H9 (cell line): Measurements from ENCODE around the gene FOXO6. TPM values are rescaled to one million over a fixed set of nuclear protein-coding genes. Genes with fewer than 3 reads are reported as not detected.

Source experiments
- DNase-seq: peaks from one replicate; pipeline ENCODE4 v3.0.0-alpha.2; 2017
- H2AFZ ChIP-seq: one replicate; pipeline ENCODE4 v1.6.1; 2013; ENCODE audit warnings: mild to moderate bottlenecking, low read length, control low read depth, moderate library complexity
- H2AK5ac ChIP-seq: 2 replicates; pipeline ENCODE4 v1.6.1; 2013; ENCODE audit warnings: low read length, control low read depth, mixed read lengths; ENCODE audit not compliant: insufficient read length
- H2BK120ac ChIP-seq: one replicate; pipeline ENCODE4 v1.6.1; 2013; ENCODE audit warnings: low read depth, mild to moderate bottlenecking, low read length, control low read depth, inconsistent platforms; ENCODE audit not compliant: poor library complexity, severe bottlenecking
- H2BK12ac ChIP-seq: 2 replicates; pipeline ENCODE4 v1.6.1; 2013; ENCODE audit warnings: low read length, control low read depth, mixed read lengths, low read depth; ENCODE audit not compliant: insufficient read length
- H2BK15ac ChIP-seq: 2 replicates; pipeline ENCODE4 v1.6.1; 2013; ENCODE audit warnings: low read depth, low read length, control low read depth
- H2BK20ac ChIP-seq: one replicate; pipeline ENCODE4 v1.6.1; 2013; ENCODE audit warnings: low read depth, mild to moderate bottlenecking, low read length, control low read depth, inconsistent platforms; ENCODE audit not compliant: poor library complexity, severe bottlenecking
- H2BK5ac ChIP-seq: 2 replicates; pipeline ENCODE4 v1.6.1; 2013; ENCODE audit warnings: low read length, control low read depth, mixed read lengths; ENCODE audit not compliant: insufficient read length
- H3K14ac ChIP-seq: 2 replicates; pipeline ENCODE4 v1.6.1; 2013; ENCODE audit warnings: low read length, control low read depth; ENCODE audit not compliant: insufficient read depth
- H3K18ac ChIP-seq: 2 replicates; pipeline ENCODE4 v1.6.1; 2013; ENCODE audit warnings: low read depth, mild to moderate bottlenecking, mixed read lengths, low read length, control low read depth; ENCODE audit not compliant: insufficient read length
- H3K23ac ChIP-seq: 2 replicates; pipeline ENCODE4 v1.6.1; 2013; ENCODE audit warnings: low read length, control low read depth, mixed read lengths, low read depth; ENCODE audit not compliant: insufficient read length
- H3K23me2 ChIP-seq: 2 replicates; pipeline ENCODE4 v1.6.1; 2013; ENCODE audit warnings: low read depth, mild to moderate bottlenecking, mixed read lengths, low read length, control low read depth; ENCODE audit not compliant: insufficient read length, poor library complexity, severe bottlenecking
- H3K27ac ChIP-seq: 2 replicates; pipeline ENCODE4 v1.5.1; 2013; ENCODE audit warnings: low read length, control low read depth, mixed read lengths, low read depth; ENCODE audit not compliant: insufficient read length
- H3K27me3 ChIP-seq: 2 replicates; pipeline ENCODE4 v1.6.1; 2013; ENCODE audit warnings: low read length, control low read depth, inconsistent platforms; ENCODE audit not compliant: insufficient read depth
- H3K4ac ChIP-seq: 2 replicates; pipeline ENCODE4 v1.6.1; 2013; ENCODE audit warnings: low read depth, mild to moderate bottlenecking, control low read depth, inconsistent platforms, low read length, moderate library complexity
- H3K4me1 ChIP-seq: 2 replicates; pipeline ENCODE4 v1.6.1; 2013; ENCODE audit warnings: low read length, control low read depth, inconsistent platforms; ENCODE audit not compliant: insufficient read depth
- H3K4me2 ChIP-seq: 2 replicates; pipeline ENCODE4 v1.6.1; 2013; ENCODE audit warnings: low read length, control low read depth, mixed read lengths; ENCODE audit not compliant: insufficient read length, insufficient read depth
- H3K56ac ChIP-seq: 2 replicates; pipeline ENCODE4 v1.6.1; 2013; ENCODE audit warnings: low read depth, mild to moderate bottlenecking, mixed read lengths, low read length, control low read depth; ENCODE audit not compliant: insufficient read length
- H3K79me1 ChIP-seq: 2 replicates; pipeline ENCODE4 v1.6.1; 2013; ENCODE audit warnings: low read depth, mild to moderate bottlenecking, moderate library complexity, low read length, control low read depth, inconsistent platforms; ENCODE audit not compliant: insufficient read depth, poor library complexity, severe bottlenecking
- H3K79me2 ChIP-seq: 2 replicates; pipeline ENCODE4 v1.6.1; 2013; ENCODE audit warnings: low read length, control low read depth, inconsistent platforms; ENCODE audit not compliant: insufficient read depth
- H3K9ac ChIP-seq: 2 replicates; pipeline ENCODE4 v1.6.1; 2013; ENCODE audit warnings: low read length, control low read depth, mixed read lengths; ENCODE audit not compliant: insufficient read length; ENCODE audit errors: extremely low read depth
- H3K9me3 ChIP-seq: one replicate; pipeline ENCODE4 v1.6.1; 2013; ENCODE audit warnings: low read depth, low read length, inconsistent platforms; ENCODE audit not compliant: control insufficient read depth
- H3T11ph ChIP-seq: one replicate; pipeline ENCODE4 v1.6.1; 2013; ENCODE audit warnings: mild to moderate bottlenecking, low read length, control low read depth, inconsistent platforms
- H4K20me1 ChIP-seq: one replicate; pipeline ENCODE4 v1.6.1; 2013; ENCODE audit not compliant: control insufficient read depth, insufficient read length, insufficient read depth
- H4K5ac ChIP-seq: 2 replicates; pipeline ENCODE4 v1.6.1; 2013; ENCODE audit warnings: low read depth, mild to moderate bottlenecking, mixed read lengths, low read length, control low read depth; ENCODE audit not compliant: insufficient read length
- H4K8ac ChIP-seq: replicated peaks from 2 replicates; pipeline ENCODE4 v1.6.1; 2013; ENCODE audit warnings: low read length, control low read depth, mixed read lengths, low read depth; ENCODE audit not compliant: insufficient read length
- H4K91ac ChIP-seq: 2 replicates; pipeline ENCODE4 v1.6.1; 2013; ENCODE audit warnings: low read depth, mild to moderate bottlenecking, moderate library complexity, mixed read lengths, low read length, control low read depth; ENCODE audit not compliant: insufficient read length
- H3K27ac Mint-ChIP-seq, 3 experiments: 2 replicates in 2 of 3; 3 replicates in 1 of 3; pipeline ENCODE4 v1.8.0; 2020 to 2021; ENCODE audit warnings: mixed read lengths in 3 of 3, mild to moderate bottlenecking in 1 of 3, moderate library complexity in 1 of 3
- H3K27me3 Mint-ChIP-seq: 2 replicates; pipeline ENCODE4 v1.8.0; 2021; ENCODE audit warnings: low read depth, mild to moderate bottlenecking, moderate library complexity, mixed read lengths
- H3K36me3 Mint-ChIP-seq, 3 experiments: 2 replicates in 2 of 3; 3 replicates in 1 of 3; pipeline ENCODE4 v1.8.0; 2020 to 2021; ENCODE audit warnings: low read depth in 3 of 3, mixed read lengths in 3 of 3; ENCODE audit not compliant: insufficient read depth in 1 of 3
- H3K4me1 Mint-ChIP-seq, 2 experiments: 2 replicates each; pipeline ENCODE4 v1.8.0; 2020; ENCODE audit warnings: mixed read lengths in 2 of 2
- H3K4me3 Mint-ChIP-seq, 2 experiments: 2 replicates in 1 of 2; 3 replicates in 1 of 2; pipeline ENCODE4 v1.8.0; 2020 to 2021; ENCODE audit warnings: mild to moderate bottlenecking in 2 of 2, mixed read lengths in 2 of 2, moderate library complexity in 1 of 2
- H3K9me3 Mint-ChIP-seq, 2 experiments: 2 replicates in 1 of 2; 3 replicates in 1 of 2; pipeline ENCODE4 v1.8.0; 2020; ENCODE audit warnings: mild to moderate bottlenecking in 2 of 2, mixed read lengths in 2 of 2, moderate library complexity in 1 of 2
- CTCF ChIP-seq: fragments of 200-600 bp; sonication (generic); conservative IDR thresholded peaks from 3 replicates; pipeline ENCODE4 v1.8.0; 2021; ENCODE audit warnings: antibody characterized with exemption, mild to moderate bottlenecking
- WGBS: extraction: QIAGEN DNeasy Blood & Tissue Kit; methylation state at CpG from one replicate; pipeline ENCODE4 v1.1.7; 2013; ENCODE audit warnings: missing lambda C conversion rate, low lambda C conversion rate, mixed read lengths; ENCODE audit not compliant: insufficient read length; ENCODE audit errors: extremely low coverage; 5-methylcytosine and 5-hydroxymethylcytosine counted together
- total RNA-seq: library from RNA; stranded (reverse); gene quantifications from 2 replicates; pipeline ENCODE4 v1.2.1, GENCODE V29; 2021

The FOXO6 gene
- total RNA-seq, 1 experiment from 2014 or later = 0.83 TPM

- Histone ChIP-seq H3K14ac (no peak overlapping the region; the same call in 1 of the 2 replicates), H2BK120ac (no peak overlapping the region), H3T11ph (no peak overlapping the region), H3K79me1 (no peaks in the 10 kb centered on the region), H3K27me3 (no peaks in the 10 kb centered on the region), H3K56ac (no peak overlapping the region), H4K91ac (no peak overlapping the region), H3K23ac (no peak overlapping the region), H3K9ac (no peak overlapping the region), H3K4me1 (no peaks in the 10 kb centered on the region), H2AFZ (no peak overlapping the region), H3K23me2 (no peaks in the 10 kb centered on the region), H3K4me2 (no peak overlapping the region), H2BK5ac (no peak overlapping the region), H3K27ac (no peak overlapping the region), H2AK5ac (no peak overlapping the region), H2BK12ac (no peak overlapping the region), H4K5ac (no peak overlapping the region), H2BK20ac (no peak overlapping the region), H3K79me2 (no peaks in the 10 kb centered on the region), H4K8ac (no peak overlapping the region), H3K4ac (no peak overlapping the region), H4K20me1 (no peaks in the 10 kb centered on the region), H3K18ac (no peak overlapping the region), H2BK15ac (no peak overlapping the region), H3K9me3 (no peaks in the 10 kb centered on the region)
- no CpG with 5 or more reads among the region's 20 CpGs for WGBS
- peaks cover 9% of the 10 kb centered on the region; the same call in 1 of the 2 replicates for H3K27me3 Mint-ChIP-seq
- no peak overlapping the region for H3K27ac Mint-ChIP-seq
- no peaks in the 10 kb centered on the region for H3K9me3 Mint-ChIP-seq
- no peak for TF ChIP-seq CTCF
- no peaks in the 10 kb centered on the region for H3K36me3 Mint-ChIP-seq
- H3K4me3 Mint-ChIP-seq = no peak overlapping the region
- H3K4me1 Mint-ChIP-seq = peaks cover 2 to 4% of the 10 kb centered on the region in 2 experiments
- no peak for DNase-seq
Measured at GRCh38 chr1:41427122-41427913, 66.1 kb downstream of the FOXO6 start.
